ENCODE measurements around the gene PRELID3B.

Gene PRELID3B

DNA sequence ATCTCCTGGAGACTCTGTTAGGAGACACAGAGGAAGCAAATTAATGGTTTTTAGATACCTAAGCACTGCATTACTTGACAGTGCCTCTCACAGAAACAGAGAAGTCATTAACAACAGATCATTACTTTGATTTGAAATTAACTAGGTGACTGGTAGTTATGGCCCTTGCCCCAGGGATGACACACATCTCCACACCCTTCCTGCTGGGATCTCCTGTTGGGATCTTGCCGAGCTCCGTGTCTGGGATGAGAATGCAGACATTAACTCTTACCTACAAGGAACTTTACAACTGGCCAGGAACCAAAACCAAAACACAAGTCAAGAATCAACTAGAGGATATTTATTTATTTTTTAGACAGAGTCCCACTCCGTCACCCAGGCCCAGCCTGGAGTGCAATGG, 2.2 kb upstream of the PRELID3B start:
- no peak for DNase-seq (ENCODE audit: low read depth in 1 of 2, low spot score in 1 of 2)
- Histone ChIP-seq H3K27ac (replicated peaks) (no peak overlapping the region), H3K4me3 (replicated peaks; ENCODE audit: insufficient read depth, low read length) (no peak overlapping the region), H3K27me3 (ENCODE audit: insufficient read depth, poor library complexity, severe bottlenecking) (peaks cover 3% of the 10 kb centered on the region)
- TF ChIP-seq POLR2AphosphoS5 (IDR thresholded peaks at IDR 0.05; ENCODE audit: low read depth) (no peak), REST (IDR thresholded peaks at IDR 0.05; ENCODE audit: insufficient replicate concordance, low read depth) (no peak), SPI1 (IDR thresholded peaks at IDR 0.05; ENCODE audit: borderline replicate concordance, low read depth) (no peak), GABPA (IDR thresholded peaks at IDR 0.05; ENCODE audit: low read depth) (no peak)
- TF ChIP-seq, protein P1, sequence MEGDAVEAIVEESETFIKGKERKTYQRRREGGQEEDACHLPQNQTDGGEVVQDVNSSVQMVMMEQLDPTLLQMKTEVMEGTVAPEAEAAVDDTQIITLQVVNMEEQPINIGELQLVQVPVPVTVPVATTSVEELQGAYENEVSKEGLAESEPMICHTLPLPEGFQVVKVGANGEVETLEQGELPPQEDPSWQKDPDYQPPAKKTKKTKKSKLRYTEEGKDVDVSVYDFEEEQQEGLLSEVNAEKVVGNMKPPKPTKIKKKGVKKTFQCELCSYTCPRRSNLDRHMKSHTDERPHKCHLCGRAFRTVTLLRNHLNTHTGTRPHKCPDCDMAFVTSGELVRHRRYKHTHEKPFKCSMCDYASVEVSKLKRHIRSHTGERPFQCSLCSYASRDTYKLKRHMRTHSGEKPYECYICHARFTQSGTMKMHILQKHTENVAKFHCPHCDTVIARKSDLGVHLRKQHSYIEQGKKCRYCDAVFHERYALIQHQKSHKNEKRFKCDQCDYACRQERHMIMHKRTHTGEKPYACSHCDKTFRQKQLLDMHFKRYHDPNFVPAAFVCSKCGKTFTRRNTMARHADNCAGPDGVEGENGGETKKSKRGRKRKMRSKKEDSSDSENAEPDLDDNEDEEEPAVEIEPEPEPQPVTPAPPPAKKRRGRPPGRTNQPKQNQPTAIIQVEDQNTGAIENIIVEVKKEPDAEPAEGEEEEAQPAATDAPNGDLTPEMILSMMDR (IDR thresholded peaks at IDR 0.05; ENCODE audit: insufficient read depth, low read length): no peak

DNA sequence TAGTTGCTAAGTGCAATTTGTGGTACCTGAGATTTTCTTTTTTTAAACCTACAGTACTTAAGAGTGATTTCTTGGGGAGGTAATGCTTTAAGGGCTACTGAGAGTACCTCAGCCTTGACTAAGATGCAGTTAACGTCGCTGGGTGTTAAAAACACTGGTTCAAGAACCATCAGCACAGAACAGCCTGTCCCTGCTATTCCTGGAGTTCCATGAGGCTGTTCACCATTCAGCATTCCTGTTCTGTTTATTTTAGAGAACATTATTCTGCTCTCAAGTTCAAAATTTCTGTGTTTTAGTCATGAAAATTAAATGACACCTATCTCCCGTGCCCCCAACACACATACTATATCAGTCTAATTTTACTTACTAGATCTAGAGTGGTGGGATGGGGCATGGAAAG, 1.7 kb upstream of the PRELID3B start:
- no peak for DNase-seq (ENCODE audit: low read depth in 1 of 2, low spot score in 1 of 2)
- peaks cover 3% of the 10 kb centered on the region for H3K27me3 ChIP-seq (ENCODE audit: insufficient read depth, poor library complexity, severe bottlenecking)
- TF ChIP-seq GABPA (IDR thresholded peaks at IDR 0.05; ENCODE audit: low read depth) (no peak), POLR2AphosphoS5 (IDR thresholded peaks at IDR 0.05; ENCODE audit: low read depth) (no peak), REST (IDR thresholded peaks at IDR 0.05; ENCODE audit: insufficient replicate concordance, low read depth) (no peak), SPI1 (IDR thresholded peaks at IDR 0.05; ENCODE audit: borderline replicate concordance, low read depth) (no peak)
- TF ChIP-seq, protein P1 (IDR thresholded peaks at IDR 0.05; ENCODE audit: insufficient read depth, low read length): no peak
- no peak overlapping the region for H3K4me3 ChIP-seq (replicated peaks; ENCODE audit: insufficient read depth, low read length)
- no peak overlapping the region for H3K27ac ChIP-seq (replicated peaks)

DNA sequence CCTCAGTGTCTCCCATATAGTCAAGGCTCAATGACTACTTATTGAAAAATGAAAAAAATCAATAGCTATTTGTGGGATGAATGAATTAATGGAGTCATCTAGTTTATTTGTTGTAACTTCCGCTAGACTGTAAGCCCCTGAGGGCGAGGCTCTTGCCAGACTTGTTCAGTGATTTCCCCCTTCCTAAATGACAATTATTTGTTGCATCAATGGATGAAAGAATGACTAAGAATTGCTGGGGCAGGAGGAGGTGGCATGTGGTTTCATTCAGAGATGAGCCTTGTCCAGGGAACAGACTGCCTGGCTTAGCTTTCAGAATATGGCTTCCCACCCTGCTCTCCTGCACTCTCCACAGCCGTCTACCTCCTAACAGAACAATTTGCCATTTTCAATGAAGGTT, 1.1 kb upstream of the PRELID3B start:
- TF ChIP-seq SPI1 (IDR thresholded peaks at IDR 0.05; ENCODE audit: borderline replicate concordance, low read depth) (no peak), REST (IDR thresholded peaks at IDR 0.05; ENCODE audit: insufficient replicate concordance, low read depth) (no peak)

More for the DNA sequence above, 1.1 kb upstream of the PRELID3B start:
- Histone ChIP-seq H3K4me3 (replicated peaks; ENCODE audit: insufficient read depth, low read length) (no peak overlapping the region), H3K27me3 (ENCODE audit: insufficient read depth, poor library complexity, severe bottlenecking) (no peaks in the 10 kb centered on the region), H3K27ac (replicated peaks) (no peak overlapping the region)
- no peak for DNase-seq (ENCODE audit: low read depth in 1 of 2, low spot score in 1 of 2)

Data from HL-60 (cell line).